ENCODE measurements around the gene HMCN1.

Gene HMCN1

GRCh38 chr1:186030453-186030852 lies 296.3 kb downstream of the HMCN1 start:
- no peak for DNase-seq (ENCODE audit: low spot score)

DNA sequence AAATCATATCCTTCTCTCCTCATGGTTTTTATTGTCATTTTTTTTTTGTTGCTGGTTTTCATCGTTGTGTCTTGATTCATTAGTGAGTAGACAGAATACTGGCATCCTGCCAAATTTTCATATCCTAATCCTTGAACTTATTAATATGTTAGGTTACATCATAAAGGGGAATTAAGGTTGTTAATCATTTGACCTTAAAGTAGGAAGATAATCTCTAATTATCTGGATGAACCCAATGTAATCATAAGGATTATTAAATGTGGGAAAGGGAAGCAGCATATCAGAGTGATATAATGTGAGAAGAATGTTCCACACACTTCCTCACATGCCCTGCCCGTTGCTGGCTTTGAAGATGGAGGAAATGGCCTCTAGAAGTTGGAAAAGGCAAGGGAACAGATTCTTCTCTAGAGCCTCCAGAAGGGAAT lies 299.7 kb downstream of the HMCN1 start:
- no peak for DNase-seq (ENCODE audit: low spot score)

DNA sequence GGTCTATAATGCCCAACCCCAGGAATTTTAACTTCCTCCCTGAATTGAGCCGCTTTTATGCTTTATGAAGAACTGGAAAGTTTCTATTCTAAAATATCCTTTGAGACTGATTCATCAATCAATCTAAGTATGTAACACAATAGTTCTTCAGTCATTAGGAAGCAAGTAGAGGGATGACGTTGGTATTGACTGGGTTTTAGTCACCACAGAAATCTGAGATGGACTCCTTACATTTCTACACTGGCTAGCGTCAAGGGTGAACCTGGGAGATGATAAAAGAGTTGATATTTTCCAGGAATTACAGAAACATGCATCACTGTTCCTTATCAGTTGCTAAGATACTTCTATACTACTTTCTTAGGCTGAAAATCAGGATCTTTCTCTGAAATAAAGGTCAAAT lies 308.0 kb downstream of the HMCN1 start:
- no peak for DNase-seq (ENCODE audit: low spot score)

- no peak for DNase-seq (ENCODE audit: low spot score)
Measured at GRCh38 chr1:186043296-186043695, 309.1 kb downstream of the HMCN1 start.

- DNase-seq (ENCODE audit: low spot score): no peak
Measured at GRCh38 chr1:186044079-186044685, 310.0 kb downstream of the HMCN1 start.

- no peak for DNase-seq (ENCODE audit: low spot score)
Measured at GRCh38 chr1:186046437-186047211, 312.4 kb downstream of the HMCN1 start.

- DNase-seq (ENCODE audit: low spot score): no peak
Measured at GRCh38 chr1:186050360-186050759, 316.2 kb downstream of the HMCN1 start.

GRCh38 chr1:186054003-186054402 lies 319.8 kb downstream of the HMCN1 start:
- no peak for DNase-seq (ENCODE audit: low spot score)

DNA sequence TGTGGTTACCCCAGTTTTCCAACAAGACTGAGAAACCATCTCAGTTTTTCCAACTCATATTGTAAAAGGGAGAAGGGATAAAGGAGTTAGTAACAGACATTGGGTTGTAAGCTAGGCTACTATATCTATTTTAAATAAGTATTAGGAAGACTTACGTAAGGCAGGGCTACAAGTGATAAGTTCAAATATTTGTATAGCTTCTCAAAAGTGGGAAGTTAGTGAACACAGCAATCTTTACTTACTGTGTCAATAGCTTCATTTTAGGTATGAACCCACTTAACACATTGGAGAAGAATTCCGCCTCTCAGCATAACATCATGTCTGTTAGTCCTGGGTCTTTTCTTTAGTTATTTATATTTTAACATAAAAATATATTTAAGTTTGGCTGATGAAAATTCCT lies 320.7 kb downstream of the HMCN1 start:
- no peak for DNase-seq (ENCODE audit: low spot score)

DNA sequence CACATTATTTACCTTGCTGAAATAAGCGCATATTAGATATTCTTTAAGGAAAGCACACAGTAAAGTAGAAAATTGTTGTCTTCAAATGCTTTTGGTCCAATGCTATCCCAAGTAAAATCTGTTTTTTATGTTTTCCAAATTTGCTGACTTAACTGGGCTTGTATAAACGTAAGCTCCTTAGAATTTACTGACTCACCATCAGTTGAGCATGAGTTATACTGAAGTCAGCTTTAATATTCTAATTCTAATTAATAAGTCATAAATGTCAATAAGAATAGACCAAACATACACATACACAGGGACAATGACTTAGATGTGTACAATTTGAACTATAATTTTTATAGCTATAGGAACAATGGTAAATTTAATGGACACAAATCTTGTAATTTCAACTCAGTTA lies 321.7 kb downstream of the HMCN1 start:
- no peak for DNase-seq (ENCODE audit: low spot score)

GRCh38 chr1:186057086-186057485 lies 322.9 kb downstream of the HMCN1 start:
- no peak for DNase-seq (ENCODE audit: low spot score)

- DNase-seq (ENCODE audit: low spot score): no peak
Measured at GRCh38 chr1:186059311-186059710, 325.1 kb downstream of the HMCN1 start.

- no peak for DNase-seq (ENCODE audit: low spot score)
Measured at GRCh38 chr1:186059752-186060151, 325.6 kb downstream of the HMCN1 start.

GRCh38 chr1:186060226-186060625 lies 326.0 kb downstream of the HMCN1 start:
- DNase-seq (ENCODE audit: low spot score): no peak

DNA sequence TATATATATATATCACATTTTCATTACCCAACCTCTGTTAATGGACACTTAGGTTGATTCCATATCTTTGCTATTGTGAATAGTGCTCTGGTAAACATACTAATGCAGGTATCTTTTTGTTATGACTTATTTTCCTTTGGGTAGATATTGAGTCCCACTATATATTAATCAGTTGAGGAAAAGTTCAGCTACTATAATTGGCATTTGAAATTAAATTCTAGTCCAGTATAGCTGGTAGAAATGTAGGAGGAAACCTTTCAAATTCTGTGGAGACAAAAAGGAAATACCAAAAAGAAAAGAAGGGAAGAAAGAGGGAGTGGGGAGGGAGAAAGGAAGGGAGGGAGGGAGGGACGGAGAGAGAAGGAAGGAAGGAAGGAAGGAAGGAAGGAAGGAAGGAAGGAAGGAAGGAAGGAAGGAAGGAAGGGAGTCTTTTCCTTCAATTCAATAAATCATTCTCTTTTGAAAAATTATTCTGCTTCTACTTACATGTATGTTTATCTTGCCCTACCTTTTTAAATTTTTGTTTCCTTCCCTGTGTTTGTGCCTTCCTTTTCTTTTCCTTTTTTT lies 329.0 kb downstream of the HMCN1 start:
- DNase-seq (ENCODE audit: low spot score): no peak

- DNase-seq (ENCODE audit: low spot score): no peak
Measured at GRCh38 chr1:186066411-186066810, 332.2 kb downstream of the HMCN1 start.

- DNase-seq (ENCODE audit: low spot score): no peak
Measured at GRCh38 chr1:186073697-186074096, 339.5 kb downstream of the HMCN1 start.

- no peak for DNase-seq (ENCODE audit: low spot score)
Measured at GRCh38 chr1:186076006-186076405, 341.8 kb downstream of the HMCN1 start.

- DNase-seq (ENCODE audit: low spot score): no peak
Measured at GRCh38 chr1:186078245-186078644, 344.1 kb downstream of the HMCN1 start.

GRCh38 chr1:186079084-186079684 lies 345.0 kb downstream of the HMCN1 start:
- no peak for DNase-seq (ENCODE audit: low spot score)

DNA sequence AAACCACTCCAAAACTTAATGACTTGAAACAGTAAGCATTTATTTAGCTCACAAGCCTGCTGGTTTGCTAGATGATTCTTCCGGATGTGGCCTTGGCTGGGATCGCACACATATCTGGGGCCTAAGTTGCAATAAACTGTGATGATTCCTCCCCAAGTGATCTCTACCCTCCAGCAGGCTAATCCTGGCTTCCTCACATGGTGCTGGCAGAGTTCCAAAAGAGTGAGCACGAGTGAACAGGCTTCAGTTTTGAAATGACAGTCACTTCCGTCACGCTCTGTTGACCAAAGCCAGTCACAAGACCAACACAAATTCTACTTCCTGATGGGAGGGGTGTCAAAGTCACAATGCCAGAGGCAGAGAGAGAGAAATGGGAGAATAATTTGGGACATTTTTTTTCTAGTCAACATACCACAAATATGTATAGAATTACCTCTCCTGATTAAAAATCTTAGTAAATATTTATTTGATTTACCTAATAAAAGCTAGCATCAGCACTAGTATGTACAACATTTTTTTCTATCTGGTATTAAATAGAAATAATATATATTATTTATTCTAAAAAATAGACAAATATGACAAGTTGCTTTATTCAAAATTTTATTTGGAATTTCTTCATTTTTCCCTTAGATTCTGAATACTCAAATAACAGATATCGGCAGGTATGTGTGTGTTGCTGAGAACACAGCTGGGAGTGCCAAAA lies 348.2 kb downstream of the HMCN1 start:
- peak; percentile 43 for DNase-seq (ENCODE audit: low spot score)

DNA sequence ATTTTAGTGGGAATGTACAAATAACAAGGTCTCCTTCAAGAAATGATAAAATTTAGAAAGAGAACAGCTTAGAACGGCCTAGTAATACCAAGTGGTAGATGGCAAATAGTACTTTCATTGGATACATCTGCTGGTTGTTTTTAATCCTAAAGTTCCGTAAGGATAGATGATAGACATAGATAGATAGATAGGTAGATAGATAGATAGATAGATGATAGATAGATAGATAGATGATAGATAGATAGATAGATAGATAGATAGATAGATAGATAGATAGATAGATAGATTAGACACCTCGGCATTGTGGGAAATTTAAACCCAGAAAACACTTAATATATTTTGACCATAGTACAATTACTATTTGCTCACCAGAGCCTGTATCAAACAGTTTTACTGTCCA lies 352.4 kb downstream of the HMCN1 start:
- no peak for DNase-seq (ENCODE audit: low spot score)

Measured in Ammon's horn (tissue), 1 donor.